HUDEP-2 (cell line): Measurements from ENCODE around the gene PHGDH.

Experiments used
- DNase-seq, 76 experiments: peaks; one replicate each; lab custom pipeline; 2025; ENCODE audit not compliant: unreplicated experiment in 76 of 76; lab: John Stamatoyannopoulos, UW

Gene PHGDH

DNA sequence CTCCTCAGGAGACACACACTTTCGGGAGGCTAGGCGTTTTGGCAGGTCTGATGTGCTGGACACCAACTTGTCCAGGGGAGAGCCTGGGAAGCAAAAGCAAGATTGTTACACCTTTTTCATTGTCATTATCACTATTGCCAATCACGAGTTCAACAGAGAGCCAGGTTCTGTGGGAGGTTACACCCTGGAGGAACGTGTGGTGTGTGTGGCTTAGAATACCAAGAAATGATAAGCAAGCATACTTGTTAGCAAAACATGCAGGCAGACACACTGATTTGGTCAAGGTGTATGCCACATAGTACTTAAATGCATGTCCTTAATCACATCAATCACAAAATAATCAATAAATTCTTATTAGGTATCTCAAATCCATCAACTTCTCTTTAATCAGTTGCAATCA is 40.9 kb downstream of the PHGDH start:
- DNase-seq = no peak

DNA sequence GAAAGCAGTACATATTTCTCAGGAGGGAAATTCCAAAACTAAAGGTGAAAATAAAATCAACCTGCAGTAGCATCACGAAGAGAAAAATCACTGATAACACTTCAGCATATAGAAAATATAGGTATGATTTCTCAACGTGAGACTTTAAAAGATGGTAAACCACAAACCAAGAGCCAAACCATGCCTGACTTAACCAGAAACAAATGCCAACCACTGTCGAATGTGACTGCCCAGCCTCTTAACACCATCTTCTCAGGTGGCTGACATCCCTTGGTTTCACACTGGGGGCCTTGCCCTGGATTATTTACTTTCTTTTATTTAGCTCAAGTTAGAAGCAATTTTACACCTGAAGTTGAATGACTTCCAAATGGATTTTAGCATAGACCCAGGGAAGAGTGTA is 46.9 kb downstream of the PHGDH start:
- DNase-seq = no peak

DNA sequence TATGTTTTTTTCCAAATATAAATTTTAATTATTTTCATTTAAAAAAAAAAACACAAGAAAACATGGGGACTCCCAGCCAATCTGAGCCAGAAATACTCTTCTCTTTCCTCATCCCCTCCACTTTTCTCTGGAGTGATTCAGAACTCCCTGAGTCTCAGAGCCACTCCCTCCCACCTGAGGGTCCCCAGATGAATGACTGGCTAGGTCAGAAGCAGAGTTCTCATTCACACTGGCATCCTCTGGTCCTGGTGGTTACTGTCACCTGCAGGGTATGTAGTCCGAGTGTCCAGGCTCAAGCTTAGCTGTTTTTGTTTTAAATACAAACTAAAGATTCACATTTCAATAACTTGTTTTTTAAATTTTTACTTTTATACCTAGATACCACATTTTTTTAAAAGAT is 50.7 kb downstream of the PHGDH start:
- no peak for DNase-seq

DNA sequence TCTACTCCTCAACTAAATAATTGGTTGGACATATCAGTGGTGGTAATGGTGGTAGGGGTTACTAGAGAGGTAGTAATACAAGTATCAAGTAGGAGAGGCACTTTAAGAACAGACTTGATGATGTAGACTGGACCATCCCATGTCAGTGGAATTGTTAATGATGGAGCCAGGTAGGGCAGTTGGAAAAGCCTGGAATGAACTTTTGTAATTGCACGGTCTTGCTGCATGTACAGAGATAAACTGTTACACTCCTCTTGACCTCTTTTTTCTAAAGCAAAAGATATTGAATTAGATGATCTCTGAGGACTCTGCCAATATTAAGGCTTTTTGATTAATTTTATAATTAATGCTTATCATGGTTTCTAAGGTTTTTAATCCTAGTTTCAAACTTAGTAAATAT is 51.2 kb downstream of the PHGDH start:
- DNase-seq = no peak

DNA sequence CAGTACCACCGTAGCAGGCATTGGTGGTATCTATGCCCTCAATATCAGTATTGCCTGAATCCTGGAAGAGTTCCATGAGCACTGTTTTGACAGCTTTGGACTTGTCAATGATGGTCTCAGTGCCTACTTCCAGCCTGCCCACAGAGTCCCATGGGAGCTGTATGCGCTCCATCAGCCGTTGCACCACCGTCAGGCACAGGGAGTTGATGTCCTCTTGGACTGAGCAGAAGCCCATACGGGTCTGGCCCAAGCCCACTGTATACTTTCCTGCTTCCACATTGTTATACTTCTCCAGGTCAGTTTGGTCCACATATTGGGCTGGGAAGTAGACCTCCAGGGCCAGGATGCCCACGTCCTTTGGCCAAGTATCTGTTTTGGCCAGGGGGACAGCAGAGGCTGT is 52.5 kb downstream of the PHGDH start:
- DNase-seq = no peak

DNA sequence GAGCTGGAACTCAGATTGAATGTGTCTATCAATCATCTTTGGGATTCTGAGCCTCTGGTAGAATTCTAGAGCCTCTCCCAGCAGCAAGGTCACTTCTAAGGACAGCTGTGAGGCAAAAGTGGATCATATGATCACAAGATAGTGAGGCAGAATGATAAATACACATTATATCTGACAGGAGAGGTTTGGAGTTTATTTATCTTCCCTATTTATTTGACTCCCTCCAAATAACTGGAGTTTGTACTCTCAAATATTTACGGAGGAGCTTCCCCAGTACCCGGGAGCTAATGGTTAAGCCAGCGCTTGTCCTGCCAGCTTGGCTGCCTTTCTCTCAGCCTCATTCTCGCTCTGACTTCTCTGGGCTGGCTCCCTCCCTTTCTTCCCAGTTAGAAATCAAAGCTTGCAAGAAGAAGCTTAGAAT is 54.6 kb downstream of the PHGDH start:
- DNase-seq = no peak

DNA sequence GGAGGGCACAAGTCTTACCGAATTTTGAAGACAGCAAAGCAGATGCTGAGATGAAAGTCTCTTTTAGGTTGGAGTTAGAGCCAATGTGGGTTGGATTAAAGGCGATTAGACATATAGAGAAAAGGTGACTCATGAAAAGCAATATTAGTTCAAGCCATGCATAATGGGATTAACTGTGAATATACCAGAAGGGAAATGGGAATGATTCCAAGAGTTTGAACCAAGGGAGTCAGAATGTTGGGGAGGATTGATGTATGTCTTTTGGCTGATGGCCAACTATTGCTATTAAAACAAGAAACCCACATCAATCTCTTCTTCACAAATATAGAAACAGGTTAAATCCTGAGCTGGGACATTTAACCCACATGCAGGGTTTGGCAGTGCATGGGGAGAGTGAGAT is 55.8 kb downstream of the PHGDH start:
- no peak for DNase-seq

DNA sequence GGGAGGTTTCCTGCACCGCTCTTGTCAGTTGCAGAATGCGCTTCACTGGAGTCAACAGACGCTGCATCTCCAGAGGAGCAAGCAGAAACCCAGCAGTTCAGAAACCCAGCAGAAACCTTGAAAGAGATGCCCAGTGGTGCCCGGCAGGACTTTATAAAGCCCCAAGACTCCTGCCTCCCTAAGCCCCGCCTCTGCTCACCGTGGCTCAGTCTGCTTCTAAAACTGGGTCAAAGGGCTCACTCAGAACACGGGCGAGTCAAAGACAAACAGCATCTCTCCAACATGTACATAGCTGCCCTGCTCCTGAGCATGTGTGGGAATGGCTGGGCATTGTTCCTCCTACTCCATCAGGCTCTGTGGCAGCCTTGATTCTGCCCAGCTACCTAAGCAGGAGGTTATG is 57.0 kb downstream of the PHGDH start, which contains the start of gene HMGCS2:
Gene HMGCS2 (minus strand): TSS at position 128 of the 400 bp plus-strand sequence. CDS start 61 bp downstream, at position 67.
- no peak for DNase-seq

DNA sequence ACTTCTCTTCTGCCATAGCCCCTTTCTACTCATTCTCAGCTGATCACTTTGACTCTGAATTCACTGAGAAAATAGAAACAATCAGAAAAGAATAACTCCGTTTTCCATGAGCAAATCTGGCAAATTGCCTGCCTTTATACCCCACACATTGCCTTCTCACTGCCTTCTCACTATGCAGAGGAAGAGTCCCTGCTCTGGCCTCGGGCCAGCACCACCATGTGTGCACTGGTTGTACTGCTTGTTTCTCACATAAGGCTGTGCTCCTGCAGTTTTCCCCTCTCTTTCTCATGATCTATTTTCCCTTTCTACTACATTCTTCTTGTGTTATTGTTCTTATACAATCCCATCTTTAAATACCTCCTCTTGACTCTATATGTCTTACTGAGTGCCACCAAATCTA is 59.3 kb downstream of the PHGDH start:
- DNase-seq = no peak

DNA sequence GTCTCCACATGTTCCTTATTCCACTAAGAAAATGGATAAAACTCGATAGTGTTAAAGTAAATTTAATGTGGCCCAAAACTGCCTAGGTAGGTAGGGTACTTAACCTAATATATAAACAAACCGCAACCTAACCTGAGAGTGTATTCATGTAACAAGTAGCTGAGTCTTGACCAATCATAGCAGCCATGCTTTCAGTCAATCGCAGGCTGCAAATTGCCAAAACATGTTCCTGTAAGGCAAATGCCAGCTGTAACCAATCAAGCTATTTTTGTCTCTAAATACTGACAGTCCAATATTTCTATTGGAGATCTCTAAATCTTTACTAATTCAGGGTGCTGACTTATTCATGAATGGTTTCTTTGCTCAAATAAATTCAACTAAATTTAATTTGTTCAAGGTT is 60.0 kb downstream of the PHGDH start:
- DNase-seq = no peak

DNA sequence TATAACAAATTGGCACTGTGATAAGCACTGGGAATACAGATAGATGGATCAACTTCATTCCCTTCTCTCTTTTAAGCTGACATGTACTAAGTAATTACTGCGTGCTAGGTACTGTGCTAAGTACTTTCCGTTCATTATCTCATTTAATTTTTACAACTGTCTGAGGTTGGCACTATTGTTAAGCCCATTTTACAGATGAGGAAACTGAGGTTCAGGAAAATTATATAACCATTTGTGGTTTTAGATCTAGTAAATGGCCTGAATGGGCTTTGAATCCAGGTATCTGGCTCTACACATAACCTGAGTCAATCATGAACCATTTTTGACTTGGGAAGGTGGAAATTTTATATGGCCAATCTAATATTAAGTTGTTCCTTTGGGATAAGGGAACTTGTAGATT is 60.6 kb downstream of the PHGDH start:
- DNase-seq = no peak

DNA sequence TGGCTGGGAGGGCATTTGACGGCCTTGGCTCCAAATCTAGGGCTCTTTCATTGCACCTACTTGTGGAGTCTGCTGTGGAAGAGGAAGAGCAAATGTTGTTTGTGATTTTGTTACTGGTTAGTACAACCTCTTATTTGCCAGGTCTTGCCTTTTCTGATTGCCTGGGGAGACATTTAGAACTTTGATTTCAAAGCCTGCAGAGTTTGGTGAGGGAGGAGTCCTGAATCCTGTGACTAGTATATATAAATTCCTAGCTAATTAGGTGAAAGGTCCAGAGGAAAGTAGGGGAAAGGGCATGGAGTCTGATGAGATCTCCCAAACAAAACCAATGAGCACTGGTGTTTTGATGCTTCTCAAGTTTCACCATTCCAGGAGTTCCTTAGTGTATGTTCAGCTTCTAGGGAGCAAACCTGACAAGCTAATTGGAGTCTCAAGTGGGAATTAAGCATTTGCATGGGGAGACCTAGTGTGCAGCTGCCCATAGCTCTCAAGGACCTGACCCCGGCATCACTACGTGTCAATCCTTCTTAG is 62.0 kb downstream of the PHGDH start:
- no peak for DNase-seq

DNA sequence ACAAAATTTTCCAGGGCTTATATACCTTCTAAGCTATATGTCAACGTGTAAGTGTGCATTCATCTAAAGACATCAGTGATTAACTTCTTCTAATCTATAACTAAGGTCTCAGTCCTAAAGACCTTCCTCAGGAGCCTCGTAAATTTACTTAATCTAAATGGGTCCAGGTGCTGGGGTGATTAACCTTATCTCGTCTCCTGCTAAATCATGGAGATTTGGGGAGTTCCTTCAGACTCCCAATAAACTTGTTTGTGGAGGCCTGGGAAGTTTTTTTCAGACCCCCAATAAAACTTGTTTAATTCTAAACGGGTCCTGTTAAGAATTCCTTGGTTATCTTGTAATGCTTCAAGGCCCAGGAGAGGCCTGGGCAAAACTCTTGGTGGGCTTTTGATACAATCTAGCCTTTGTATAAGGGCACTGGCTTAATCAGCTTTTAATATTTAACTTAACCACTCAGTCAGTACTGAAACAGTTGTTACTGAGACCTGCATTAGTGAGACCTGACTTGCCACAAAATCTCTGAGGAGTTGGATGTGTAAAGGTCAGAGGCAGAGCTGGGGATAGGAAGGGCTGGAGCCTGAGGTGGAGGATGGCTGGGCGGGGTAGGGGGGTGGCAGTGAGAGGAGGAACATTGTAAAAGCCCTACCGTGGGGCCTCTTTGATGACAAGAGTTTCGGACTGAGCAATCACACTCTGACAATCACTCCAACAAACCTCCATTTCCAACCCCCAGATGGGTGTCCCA is 63.2 kb downstream of the PHGDH start:
- DNase-seq = no peak

DNA sequence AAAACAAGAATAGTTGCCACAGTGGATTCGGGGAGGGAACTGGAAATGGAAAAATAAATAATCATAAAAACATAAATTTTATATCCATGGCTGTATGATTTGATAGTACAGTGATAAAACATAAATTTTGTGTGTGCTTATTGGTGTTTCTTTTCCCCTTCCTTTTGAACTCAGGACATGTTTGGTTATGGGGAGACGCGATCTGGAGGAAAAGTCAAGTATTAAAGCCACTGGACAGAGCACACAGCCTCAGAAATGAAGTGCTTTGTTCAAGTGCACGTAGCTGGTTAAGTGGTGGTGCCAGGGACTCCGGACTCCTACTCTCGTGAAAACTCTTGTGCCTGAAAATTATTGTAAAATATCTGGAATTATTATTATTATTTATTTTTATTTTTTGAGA is 66.6 kb downstream of the PHGDH start:
- no peak for DNase-seq

DNA sequence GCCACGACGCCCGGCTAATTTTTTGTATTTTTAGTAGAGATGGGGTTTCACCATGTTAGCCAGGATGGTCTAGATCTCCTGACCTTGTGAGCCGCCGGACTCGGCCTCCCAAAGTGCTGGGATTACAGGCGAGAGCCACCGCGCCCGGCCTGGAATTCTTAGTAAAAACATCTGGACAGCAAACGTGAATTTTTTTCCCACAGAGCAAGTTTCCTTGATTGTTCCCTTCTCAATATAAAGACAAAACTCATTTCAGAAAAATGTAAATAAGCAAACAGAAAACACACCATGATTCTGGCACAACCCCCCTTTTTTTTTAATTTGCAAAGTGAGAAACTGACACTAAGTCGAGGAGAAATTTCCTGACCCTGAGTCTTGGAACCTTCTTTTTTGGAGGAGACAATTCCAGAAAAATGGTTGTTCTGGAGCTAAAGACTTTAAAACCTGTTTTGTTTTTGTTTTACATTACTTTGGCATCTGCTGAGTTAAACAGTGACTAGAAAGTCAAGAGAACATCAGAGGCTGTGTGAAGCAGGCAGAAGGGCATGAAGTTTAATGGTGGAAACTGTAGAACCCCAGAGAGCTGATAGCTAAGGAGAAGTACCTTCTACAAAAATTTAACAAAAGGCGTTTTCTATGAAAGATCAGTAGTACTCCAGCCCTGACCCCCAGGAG is 67.3 kb downstream of the PHGDH start:
- DNase-seq = no peak

DNA sequence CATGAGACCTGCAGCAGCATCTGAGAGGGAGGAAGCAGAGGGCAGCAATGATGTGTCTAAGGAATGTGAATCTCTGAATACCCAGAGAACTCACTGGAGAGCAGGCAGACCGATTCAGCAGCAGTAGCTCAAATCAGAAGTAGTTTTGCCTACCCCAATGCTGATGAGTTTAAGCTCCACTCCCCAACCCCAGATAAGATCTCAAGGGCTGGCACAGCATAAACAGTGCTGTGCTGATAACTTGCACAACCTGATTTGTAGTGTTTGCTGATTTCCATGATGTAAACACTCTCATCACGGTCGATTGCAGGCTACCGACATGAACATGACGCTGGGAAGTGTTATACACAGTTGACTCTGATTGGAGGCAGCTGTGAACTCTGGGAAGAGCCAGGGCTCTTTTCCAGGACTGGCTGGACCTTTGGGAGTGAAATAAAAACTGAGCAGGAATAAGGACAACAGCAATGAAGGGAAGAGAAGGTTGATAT is 68.2 kb downstream of the PHGDH start:
- DNase-seq = no peak

DNA sequence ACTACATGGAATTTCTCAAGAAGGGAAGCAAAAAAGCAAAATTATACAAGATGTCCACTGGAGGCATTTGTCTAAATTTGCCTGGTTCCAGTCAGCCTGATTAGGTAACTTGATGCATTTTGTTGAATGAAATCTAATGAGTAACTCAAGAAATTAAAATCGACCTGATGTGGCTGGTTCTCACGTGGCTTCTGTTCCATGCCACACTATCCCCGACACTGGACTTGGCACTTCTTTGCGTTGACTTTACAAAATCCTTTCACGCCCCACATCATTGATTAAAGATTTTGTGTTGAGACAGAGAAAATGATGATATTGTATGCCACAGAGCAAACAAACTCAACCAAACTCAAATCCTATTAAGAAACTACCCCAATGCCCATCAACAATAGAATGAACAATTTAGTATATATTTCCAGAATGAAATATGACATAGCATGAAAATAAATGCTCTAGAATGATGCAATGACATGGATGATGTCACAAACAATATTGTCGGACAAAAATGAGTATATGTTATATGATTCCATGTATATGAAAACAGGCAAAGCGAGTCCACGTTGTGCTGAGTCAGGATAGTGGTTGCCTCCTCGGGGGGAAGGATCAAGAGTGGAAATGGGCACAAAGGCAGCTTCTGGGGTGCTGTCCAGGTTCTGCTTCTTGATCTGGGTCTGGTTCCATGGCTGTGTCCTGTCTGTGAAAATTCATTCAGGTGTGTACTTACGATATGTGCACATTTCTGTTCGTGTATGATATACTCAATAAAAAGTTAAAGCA is 69.9 kb downstream of the PHGDH start:
- DNase-seq = no peak

DNA sequence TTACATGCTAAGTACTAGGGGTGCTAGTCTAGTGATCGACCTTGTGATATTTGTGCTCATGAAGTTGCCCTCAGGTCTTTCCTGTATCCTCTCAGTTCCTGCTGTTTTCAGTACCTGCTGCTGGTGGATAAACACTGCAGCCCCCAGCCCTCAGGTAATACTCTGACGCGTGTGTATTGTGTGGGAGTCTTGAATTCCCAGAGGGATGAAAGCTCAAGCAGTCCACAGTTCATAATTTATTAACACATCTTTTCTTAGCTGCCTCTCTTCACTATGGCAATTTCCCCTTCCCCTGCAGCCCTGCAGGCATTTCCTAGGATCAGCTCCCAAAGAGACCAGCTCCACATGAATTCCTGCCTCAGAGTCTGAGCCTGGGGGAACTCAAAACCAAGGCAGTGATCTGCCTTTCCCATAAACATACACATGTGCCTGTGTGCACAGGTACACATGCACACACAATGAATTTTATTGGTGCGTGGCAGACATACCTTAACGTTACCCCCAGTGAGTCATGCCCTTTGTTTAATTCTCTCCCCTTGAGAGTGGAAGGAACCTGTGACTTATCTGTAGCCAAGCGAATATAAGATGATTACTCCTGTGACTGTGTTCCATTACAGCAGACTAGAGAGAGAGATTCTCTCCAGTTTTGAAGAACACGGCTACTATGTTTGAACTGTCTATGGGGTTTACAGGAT is 71.0 kb downstream of the PHGDH start:
- no peak for DNase-seq

DNA sequence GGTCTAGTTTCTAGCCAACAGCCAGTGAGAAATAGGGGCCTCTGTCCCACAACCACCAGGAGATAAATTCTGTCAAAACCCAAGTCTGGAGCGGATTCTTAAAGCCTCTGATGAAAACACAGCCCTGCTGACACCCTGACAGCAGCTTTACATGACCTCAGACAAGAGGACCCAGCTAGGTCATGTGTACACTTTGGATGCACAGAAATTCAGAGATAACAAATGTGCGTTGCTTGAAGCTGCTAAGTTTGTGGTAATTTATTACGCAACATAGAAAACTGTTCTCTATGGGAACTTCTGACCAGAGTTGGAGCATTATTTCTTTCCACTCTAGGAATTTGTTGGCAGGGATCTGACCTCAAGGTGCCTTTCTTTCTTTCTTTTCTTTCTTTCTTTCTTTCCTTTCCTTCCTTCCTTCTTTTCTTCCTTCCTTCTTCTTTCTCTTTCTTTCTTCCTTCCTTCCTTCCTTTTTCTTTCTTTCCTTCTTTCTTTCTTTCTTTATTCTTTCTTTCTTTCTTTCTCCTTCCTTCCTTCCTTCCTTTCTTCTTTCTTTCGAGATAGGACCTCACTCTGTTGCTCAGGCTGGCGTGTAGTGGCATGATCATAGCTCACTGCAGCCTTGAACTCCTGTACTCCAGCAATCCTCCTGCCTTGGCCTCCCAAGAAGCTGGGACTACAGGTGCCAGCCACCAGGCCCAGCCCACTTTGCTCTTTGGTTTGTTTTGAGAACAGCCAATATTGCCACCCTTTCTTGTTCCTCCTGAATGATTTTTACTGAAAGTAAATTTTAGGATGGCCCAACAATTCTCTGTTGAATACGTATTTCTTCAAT is 71.8 kb downstream of the PHGDH start:
- no peak for DNase-seq
